ENCODE results near the gene STXBP1. TPM values are rescaled to one million over a fixed set of nuclear protein-coding genes. Genes with fewer than 3 reads are reported as not detected.

Gene STXBP1
- total RNA-seq, 2 experiments from 2014 or later = 1.9 to 3.4 TPM

GRCh38 chr9:127731938-127732337 lies 119.9 kb downstream of the STXBP1 start:
- H3K4me1 Mint-ChIP-seq (ENCODE audit: low read depth) = peaks cover 16% of the 10 kb centered on the region
- Histone ChIP-seq H3K36me3 (ENCODE audit: insufficient read depth, low read length) (peaks cover 22% of the 10 kb centered on the region), H3K9me3 (ENCODE audit: control insufficient read depth in 1 of 2, insufficient read depth in 1 of 2, low read length in 2 of 2) (no peaks in the 10 kb centered on the region), H3K4me3 (ENCODE audit: low read length) (no peak overlapping the region), H3K27ac (ENCODE audit: low read depth in 1 of 2, low read length in 2 of 2) (no peak overlapping the region), H3K4me1 (ENCODE audit: insufficient read depth, low read length) (peaks cover 22% of the 10 kb centered on the region), H3K27me3 (ENCODE audit: control insufficient read depth in 1 of 2, insufficient read depth in 2 of 2, low read length in 2 of 2) (no peaks in the 10 kb centered on the region)
- no peaks in the 10 kb centered on the region for H3K9me3 Mint-ChIP-seq
- POLR2A ChIA-PET = no interaction called here
- H3K36me3 Mint-ChIP-seq (ENCODE audit: low read depth) = peaks cover 10% of the 10 kb centered on the region
- no peaks in the 10 kb centered on the region for H3K27me3 Mint-ChIP-seq
- no peak overlapping the region for H3K4me3 Mint-ChIP-seq
- no peak overlapping the region for H3K27ac Mint-ChIP-seq
- no peak for ATAC-seq (ENCODE audit: poor library complexity)
- DNase-seq = no peak
- CTCF ChIA-PET = no interaction called here
- no peak for TF ChIP-seq CTCF (IDR thresholded peaks at IDR 0.05)
- intact Hi-C loops (cut with DNase I, micrococcal nuclease) = loop anchor here (2.0 to 10.0 kb wide), 4 partner anchors 15 to 517 kb away; partner anchors contain the start of genes STXBP1 (in 1 of the 2) and TTC16 (in 1 of the 2)

- no peak overlapping the region for H3K27ac ChIP-seq (ENCODE audit: low read depth in 1 of 2, low read length in 2 of 2)
- H3K9me3 ChIP-seq (ENCODE audit: control insufficient read depth in 1 of 2, insufficient read depth in 1 of 2, low read length in 2 of 2) = no peaks in the 10 kb centered on the region
- CTCF ChIA-PET = no interaction called here
- Mint-ChIP-seq H3K4me1 (ENCODE audit: low read depth) (peaks cover 16% of the 10 kb centered on the region), H3K27ac (no peak overlapping the region), H3K27me3 (no peaks in the 10 kb centered on the region), H3K36me3 (ENCODE audit: low read depth) (peaks cover 10% of the 10 kb centered on the region), H3K9me3 (no peaks in the 10 kb centered on the region), H3K4me3 (no peak overlapping the region)
- H3K27me3 ChIP-seq (ENCODE audit: control insufficient read depth in 1 of 2, insufficient read depth in 2 of 2, low read length in 2 of 2) = no peaks in the 10 kb centered on the region
- no peak overlapping the region for H3K4me3 ChIP-seq (ENCODE audit: low read length)
- peaks cover 22% of the 10 kb centered on the region for H3K4me1 ChIP-seq (ENCODE audit: insufficient read depth, low read length)
- intact Hi-C loops (cut with DNase I, micrococcal nuclease) = loop anchor here (2.0 to 10.0 kb wide), 4 partner anchors 16 to 518 kb away; partner anchors contain the start of genes STXBP1 (in 1 of the 2) and TTC16 (in 1 of the 2)
- no peak for DNase-seq
- no peak for ATAC-seq (ENCODE audit: poor library complexity)
- no peak for TF ChIP-seq CTCF (IDR thresholded peaks at IDR 0.05)
- POLR2A ChIA-PET = no interaction called here
- H3K36me3 ChIP-seq (ENCODE audit: insufficient read depth, low read length) = peaks cover 22% of the 10 kb centered on the region
Observed at GRCh38 chr9:127732444-127732843, 120.4 kb downstream of the STXBP1 start.

- H3K27ac ChIP-seq (ENCODE audit: low read depth in 1 of 2, low read length in 2 of 2) = no peak overlapping the region
- H3K4me3 Mint-ChIP-seq = peak overlapping the region; percentile 75
- peaks cover 16% of the 10 kb centered on the region for H3K4me1 Mint-ChIP-seq (ENCODE audit: low read depth)
- H3K9me3 Mint-ChIP-seq = no peaks in the 10 kb centered on the region
- ChIA-PET CTCF (interaction anchor here (0.9 to 3.2 kb wide), 11 partner anchors 12 to 149 kb away, joined by 3 to 43 read pairs (median 10); partner anchors contain the start of genes CDK9, PTRH1, SH2D3C and STXBP1), POLR2A (interaction anchor here (1.3 to 2.3 kb wide), 4 partner anchors 18 to 172 kb away, joined by 3 to 16 read pairs (median 12); partner anchors contain the start of genes CDK9, PTRH1 and TTC16)
- no peak for TF ChIP-seq CTCF (IDR thresholded peaks at IDR 0.05)
- no peaks in the 10 kb centered on the region for H3K27me3 Mint-ChIP-seq
- peaks cover 22% of the 10 kb centered on the region for H3K4me1 ChIP-seq (ENCODE audit: insufficient read depth, low read length)
- no peaks in the 10 kb centered on the region for H3K27me3 ChIP-seq (ENCODE audit: control insufficient read depth in 1 of 2, insufficient read depth in 2 of 2, low read length in 2 of 2)
- ATAC-seq (ENCODE audit: poor library complexity) (no peak), DNase-seq (no peak)
- no peaks in the 10 kb centered on the region for H3K9me3 ChIP-seq (ENCODE audit: control insufficient read depth in 1 of 2, insufficient read depth in 1 of 2, low read length in 2 of 2)
- peaks cover 18% of the 10 kb centered on the region for H3K36me3 Mint-ChIP-seq (ENCODE audit: low read depth)
- H3K36me3 ChIP-seq (ENCODE audit: insufficient read depth, low read length) = peaks cover 29% of the 10 kb centered on the region
- H3K4me3 ChIP-seq (ENCODE audit: low read length) = no peak overlapping the region
- intact Hi-C loops (cut with DNase I, micrococcal nuclease) = loop anchor here (1.0 to 10.0 kb wide), 8 partner anchors 17 to 793 kb away; partner anchors contain the start of genes ST6GALNAC4 (in 1 of the 2), STXBP1 (in 1 of the 2) and TTC16 (in 1 of the 2)
- peak overlapping the region; percentile 46 for H3K27ac Mint-ChIP-seq
Observed at GRCh38 chr9:127733614-127734013, 121.5 kb downstream of the STXBP1 start.

Data from CD4-positive, alpha-beta T cell (primary cell).